Tibial artery (tissue), 4 donors: ENCODE results near the gene MRPS31.

ENCODE experiments used
- DNase-seq, 2 donors: peaks; one replicate each; pipeline ENCODE4 v3.0.0-alpha.2; 2019
- H3K27ac ChIP-seq, 2 donors: fragments of 200-600 bp; sonication (generic) in 1 of 2; 1 replicate in 1 of 2; 2 replicates in 1 of 2; pipeline ENCODE4 v1.5.1; 2018 to 2019; ENCODE audit warnings: mild to moderate bottlenecking in 1 of 2
- H3K27me3 ChIP-seq, 2 donors: fragments of 200-600 bp; sonication (generic) in 1 of 2; one replicate each; pipeline versions ENCODE4 v1.5.1 to v1.6.0; 2016 to 2019
- H3K36me3 ChIP-seq, 3 donors: fragments of 200-600 bp; sonication (generic) in 2 of 3; one replicate each; pipeline ENCODE4 v1.5.1; 2016 to 2019; ENCODE audit warnings: mild to moderate bottlenecking in 2 of 3
- H3K4me1 ChIP-seq, 4 donors: fragments of 200-600 bp; sonication (generic) in 2 of 4; 1 replicate in 3 of 4; 2 replicates in 1 of 4; pipeline ENCODE4 v1.5.1; 2016 to 2019
- H3K4me3 ChIP-seq, 2 donors: fragments of 200-600 bp; sonication (generic) in 1 of 2; 1 replicate in 1 of 2; 2 replicates in 1 of 2; pipeline ENCODE4 v1.5.1; 2018 to 2019; ENCODE audit warnings: mild to moderate bottlenecking in 2 of 2
- H3K9me3 ChIP-seq, 3 donors: fragments of 200-600 bp; sonication (generic) in 1 of 3; one replicate each; pipeline ENCODE4 v1.5.1; 2016 to 2019
- intact Hi-C: fragments of 100-400 bp; cut with DNase I; formaldehyde crosslinking; loops from one replicate; pipeline ENCODE4 v1.15.0; 2023; ENCODE audit warnings: low total_unique reads
- TF ChIP-seq, protein P1 (sequence below), 2 experiments: fragments of 200-600 bp in 1 of 2; fragments of 450-650 bp in 1 of 2; IDR thresholded peaks; one replicate each; pipeline ENCODE4 v1.5.1; 2017 to 2019; ENCODE audit warnings: antibody characterized with exemption in 2 of 2, mild to moderate bottlenecking in 1 of 2, moderate library complexity in 1 of 2

The MRPS31 gene

DNA sequence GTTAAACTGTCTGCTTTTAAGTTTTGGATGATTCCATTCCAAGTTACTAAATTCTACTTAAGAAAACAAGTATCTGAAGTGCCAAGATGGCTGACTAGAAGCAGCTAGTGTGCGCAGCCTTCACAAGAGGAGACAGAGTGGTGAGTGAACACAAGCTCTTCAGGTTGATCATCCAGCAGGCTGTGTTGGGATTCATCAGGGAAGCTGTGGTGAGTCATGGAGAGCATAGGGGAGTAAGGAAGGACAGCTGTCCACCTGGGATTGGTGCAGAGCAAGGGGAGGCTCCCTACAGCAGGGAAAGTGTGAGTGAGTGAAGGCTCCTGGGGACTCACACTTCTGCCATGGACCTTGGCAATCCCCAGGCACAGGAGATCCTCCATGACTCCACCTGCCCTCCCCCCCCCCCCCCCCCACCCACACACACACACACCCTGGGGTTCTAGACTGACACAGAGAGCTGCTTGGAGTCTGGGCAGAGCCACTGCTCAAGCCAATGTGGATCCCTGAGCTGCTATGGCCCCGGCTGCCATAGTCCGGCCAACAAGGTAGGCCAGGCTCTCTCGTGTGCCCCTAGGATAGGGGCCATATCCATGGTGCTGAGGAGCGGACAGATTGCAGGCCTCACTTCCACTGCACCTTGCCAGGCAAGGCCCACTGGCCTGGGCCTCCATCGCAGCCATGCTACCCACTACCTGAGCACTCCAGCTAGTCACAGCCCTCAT, 41.9 kb upstream of the MRPS31 start:
- H3K27me3 ChIP-seq, result no peaks in the 10 kb centered on the region
- H3K27ac ChIP-seq, result no peak overlapping the region
- TF ChIP-seq, protein P1, sequence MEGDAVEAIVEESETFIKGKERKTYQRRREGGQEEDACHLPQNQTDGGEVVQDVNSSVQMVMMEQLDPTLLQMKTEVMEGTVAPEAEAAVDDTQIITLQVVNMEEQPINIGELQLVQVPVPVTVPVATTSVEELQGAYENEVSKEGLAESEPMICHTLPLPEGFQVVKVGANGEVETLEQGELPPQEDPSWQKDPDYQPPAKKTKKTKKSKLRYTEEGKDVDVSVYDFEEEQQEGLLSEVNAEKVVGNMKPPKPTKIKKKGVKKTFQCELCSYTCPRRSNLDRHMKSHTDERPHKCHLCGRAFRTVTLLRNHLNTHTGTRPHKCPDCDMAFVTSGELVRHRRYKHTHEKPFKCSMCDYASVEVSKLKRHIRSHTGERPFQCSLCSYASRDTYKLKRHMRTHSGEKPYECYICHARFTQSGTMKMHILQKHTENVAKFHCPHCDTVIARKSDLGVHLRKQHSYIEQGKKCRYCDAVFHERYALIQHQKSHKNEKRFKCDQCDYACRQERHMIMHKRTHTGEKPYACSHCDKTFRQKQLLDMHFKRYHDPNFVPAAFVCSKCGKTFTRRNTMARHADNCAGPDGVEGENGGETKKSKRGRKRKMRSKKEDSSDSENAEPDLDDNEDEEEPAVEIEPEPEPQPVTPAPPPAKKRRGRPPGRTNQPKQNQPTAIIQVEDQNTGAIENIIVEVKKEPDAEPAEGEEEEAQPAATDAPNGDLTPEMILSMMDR (IDR thresholded peaks at IDR 0.05), result no peak
- no peak for DNase-seq
- no peaks in the 10 kb centered on the region for H3K4me1 ChIP-seq
- H3K4me3 ChIP-seq, result no peak overlapping the region
- peaks cover 40 to 78% (median 60%) of the 10 kb centered on the region in 3 donors for H3K36me3 ChIP-seq
- intact Hi-C loops, result no loop called here
- H3K9me3 ChIP-seq, result peaks cover 0 to 27% (median 0%) of the 10 kb centered on the region in 3 donors

DNA sequence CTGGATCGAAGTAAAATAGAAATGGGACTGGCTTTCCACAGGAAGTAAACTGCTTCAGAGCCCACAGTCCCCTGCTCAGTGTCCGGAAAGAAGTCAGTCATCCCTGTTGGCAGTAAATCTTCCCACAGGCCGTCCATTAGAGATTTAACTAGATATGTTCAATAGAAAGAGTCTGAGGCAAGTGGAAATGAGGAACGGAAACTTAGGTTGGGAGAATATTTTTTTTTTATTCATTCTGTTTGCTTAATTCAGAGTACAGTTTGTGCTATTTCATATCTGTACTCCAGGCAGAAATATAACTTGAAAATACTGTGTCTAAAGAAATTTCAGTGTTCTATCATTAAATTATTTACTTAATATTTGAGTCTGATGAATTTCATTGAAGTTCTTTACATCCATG, 41.1 kb upstream of the MRPS31 start:
- no peak overlapping the region for H3K27ac ChIP-seq
- no peak for DNase-seq

DNA sequence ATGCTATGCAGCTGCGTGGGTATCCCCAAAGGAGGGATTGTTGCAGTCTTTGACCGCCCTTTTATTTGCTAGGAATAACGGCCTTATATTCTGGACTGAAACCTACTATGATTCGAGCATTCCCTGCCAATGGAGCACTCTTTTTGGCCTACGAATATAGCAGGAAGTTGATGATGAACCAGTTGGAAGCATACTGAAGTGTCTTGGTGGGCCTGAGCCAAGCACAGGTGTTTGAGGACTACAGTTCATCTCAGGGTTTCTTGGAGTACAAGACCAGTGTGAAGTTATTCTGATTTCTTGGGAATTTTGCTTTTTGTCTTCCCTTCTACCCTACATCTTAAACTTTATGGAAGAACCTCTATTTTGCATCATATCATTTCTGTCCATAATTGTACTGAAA, 38.5 kb upstream of the MRPS31 start:
- intact Hi-C loops, result no loop called here
- TF ChIP-seq, protein P1 (IDR thresholded peaks at IDR 0.05), result no peak
- Histone ChIP-seq H3K27me3 (no peaks in the 10 kb centered on the region), H3K4me1 (no peaks in the 10 kb centered on the region), H3K4me3 (no peak overlapping the region), H3K36me3 (peaks cover 46 to 92% (median 60%) of the 10 kb centered on the region in 3 donors), H3K9me3 (no peaks in the 10 kb centered on the region), H3K27ac (no peak overlapping the region)
- DNase-seq, result no peak

More for the DNA sequence above, 41.1 kb upstream of the MRPS31 start:
- Histone ChIP-seq H3K4me3 (no peak overlapping the region), H3K36me3 (peaks cover 43 to 85% (median 60%) of the 10 kb centered on the region in 3 donors), H3K4me1 (no peaks in the 10 kb centered on the region), H3K9me3 (peaks cover 0 to 21% (median 0%) of the 10 kb centered on the region in 3 donors), H3K27me3 (no peaks in the 10 kb centered on the region)
- intact Hi-C loops, result no loop called here
- TF ChIP-seq, protein P1 (IDR thresholded peaks at IDR 0.05), result no peak

DNA sequence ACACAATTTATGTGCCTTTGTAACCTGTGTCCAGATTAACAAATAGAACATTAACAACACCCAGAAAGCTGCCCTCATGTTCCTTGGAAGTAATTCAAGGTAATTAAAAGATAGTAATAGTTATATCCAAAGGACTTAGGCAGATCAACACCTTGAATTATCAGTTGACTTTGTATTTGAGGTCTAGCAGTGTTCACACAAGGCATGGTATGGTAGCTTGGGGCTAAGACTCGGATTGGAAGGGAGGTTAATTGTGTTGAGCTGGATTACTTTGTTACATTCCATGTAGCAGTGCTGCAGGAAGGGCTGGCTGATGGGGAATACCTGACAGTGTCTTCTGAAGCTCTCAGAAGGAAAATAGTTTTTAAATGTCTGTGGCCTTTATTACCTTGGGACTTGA, 35.3 kb upstream of the MRPS31 start:
- Histone ChIP-seq H3K9me3 (no peaks in the 10 kb centered on the region), H3K4me3 (no peak overlapping the region), H3K4me1 (no peaks in the 10 kb centered on the region), H3K27ac (no peak overlapping the region), H3K27me3 (no peaks in the 10 kb centered on the region), H3K36me3 (peaks cover 37 to 90% (median 44%) of the 10 kb centered on the region in 3 donors)
- TF ChIP-seq, protein P1 (IDR thresholded peaks at IDR 0.05), result no peak
- no peak for DNase-seq
- intact Hi-C loops, result no loop called here

DNA sequence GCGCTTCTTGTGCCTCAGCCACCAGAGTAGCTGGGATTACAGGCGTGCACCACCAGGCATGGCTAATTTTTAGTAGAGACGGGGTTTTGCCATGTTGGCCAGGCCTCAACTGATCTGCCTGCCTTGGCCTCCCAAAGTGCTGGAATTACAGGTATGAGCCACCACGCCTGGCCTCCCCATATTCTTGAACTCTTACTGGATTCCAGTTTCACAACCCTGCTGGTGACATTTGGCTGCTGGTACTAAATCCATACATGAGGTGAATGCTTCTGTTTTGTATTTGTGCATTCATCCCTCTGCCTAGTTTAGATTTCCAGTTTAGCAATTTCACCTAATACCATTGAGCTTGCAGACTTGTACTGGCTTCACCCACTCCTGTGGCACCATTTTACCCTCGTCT, 32.3 kb upstream of the MRPS31 start:
- Histone ChIP-seq H3K36me3 (peaks cover 17 to 90% (median 35%) of the 10 kb centered on the region in 3 donors), H3K27ac (no peak overlapping the region), H3K27me3 (no peaks in the 10 kb centered on the region), H3K9me3 (no peaks in the 10 kb centered on the region), H3K4me3 (no peak overlapping the region), H3K4me1 (no peaks in the 10 kb centered on the region)
- intact Hi-C loops, result no loop called here
- TF ChIP-seq, protein P1 (IDR thresholded peaks at IDR 0.05), result no peak
- no peak for DNase-seq
